ENCODE results near the gene NCOA5.

NCOA5 gene

DNA sequence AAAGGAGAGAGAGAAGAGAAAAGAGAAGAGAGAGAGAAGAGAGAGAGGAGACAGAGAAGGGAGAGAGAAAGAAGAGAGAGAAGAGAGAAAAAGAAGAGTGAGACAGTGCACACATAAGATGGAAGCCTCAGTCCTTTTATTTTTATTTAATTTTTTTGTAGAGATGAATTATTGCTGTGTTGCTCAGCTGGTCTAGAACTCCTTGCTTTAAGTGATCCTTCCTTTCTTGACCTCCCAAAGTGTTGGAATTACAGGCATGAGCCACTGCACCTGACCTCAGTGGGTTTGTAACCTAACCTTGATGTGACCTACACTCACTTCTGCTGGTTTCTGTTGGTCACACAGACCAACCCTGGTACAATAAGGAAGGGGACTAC lies 22.1 kb upstream of the NCOA5 start:
- Histone ChIP-seq H3K36me3 (ENCODE audit: control insufficient read depth, insufficient read depth, low read length) (no peaks in the 10 kb centered on the region), H4K5ac (ENCODE audit: low read length) (no peak overlapping the region), H3K18ac (ENCODE audit: low read length) (no peak overlapping the region), H3K4ac (ENCODE audit: low read depth, low read length) (no peak overlapping the region), H3K9ac (ENCODE audit: low read length) (no peak overlapping the region), H3K27ac (ENCODE audit: low read depth, low read length) (no peak overlapping the region), H3K4me2 (ENCODE audit: low read length) (no peak overlapping the region), H3K56ac (ENCODE audit: low read length) (no peak overlapping the region), H3K79me1 (ENCODE audit: low read length) (no peaks in the 10 kb centered on the region), H2AK5ac (ENCODE audit: low read length) (no peak overlapping the region), H4K8ac (ENCODE audit: low read depth, low read length) (no peak overlapping the region), H2BK120ac (ENCODE audit: low read depth, low read length) (no peak overlapping the region), H3K79me2 (ENCODE audit: control insufficient read depth, insufficient read depth, low read length) (no peaks in the 10 kb centered on the region), H3K4me1 (ENCODE audit: control insufficient read depth, low read depth, low read length) (no peaks in the 10 kb centered on the region), H2BK5ac (ENCODE audit: low read length) (no peak overlapping the region), H3K27me3 (ENCODE audit: insufficient read depth, low read length, poor library complexity) (peaks cover 1% of the 10 kb centered on the region), H3K4me3 (ENCODE audit: low read length) (no peak overlapping the region), H3K23ac (ENCODE audit: low read length) (no peak overlapping the region), H2BK15ac (replicated peaks; ENCODE audit: low read depth) (no peak overlapping the region)
- DNase-seq: no peak

DNA sequence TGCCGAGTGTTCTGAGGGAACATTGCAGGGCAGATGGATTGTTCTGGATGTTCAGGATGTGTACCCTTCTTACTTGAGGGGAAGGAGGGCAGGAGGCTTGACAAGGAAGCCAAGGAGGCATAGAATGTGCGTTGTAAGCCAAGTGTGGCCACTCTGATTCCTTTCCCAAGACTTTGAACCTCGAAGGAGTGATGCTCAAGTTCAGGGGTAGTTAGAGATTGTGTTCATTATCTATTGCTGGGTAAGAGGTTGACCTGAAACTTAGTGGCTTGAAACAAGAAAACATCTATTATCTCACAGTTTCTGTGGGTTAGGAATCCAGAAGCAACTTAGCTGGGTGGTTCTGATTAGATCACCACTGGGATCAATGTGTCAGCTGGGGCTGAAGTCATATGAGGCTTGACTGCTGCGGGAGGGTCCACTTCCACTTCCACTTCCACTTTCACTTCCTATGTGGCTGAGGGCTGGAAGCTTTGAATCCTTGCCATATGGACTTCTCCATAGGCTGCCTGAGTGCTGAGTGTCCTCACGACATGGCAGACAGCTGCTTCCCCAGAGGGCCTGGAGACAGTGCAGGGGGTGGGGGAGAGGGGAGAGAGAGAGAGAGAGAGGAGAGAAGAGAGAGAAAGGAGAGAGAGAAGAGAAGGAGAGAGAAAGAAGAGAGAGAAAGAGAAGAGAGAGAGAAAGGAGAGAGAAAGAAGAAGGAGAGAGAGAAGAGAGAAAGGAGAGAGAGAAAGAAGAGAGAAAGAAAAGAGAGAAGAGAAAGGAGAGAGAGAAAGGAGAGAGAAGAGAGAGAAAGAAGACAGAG lies 21.5 kb upstream of the NCOA5 start:
- Histone ChIP-seq H2BK5ac (ENCODE audit: low read length) (no peak overlapping the region), H3K36me3 (ENCODE audit: control insufficient read depth, insufficient read depth, low read length) (no peaks in the 10 kb centered on the region), H3K4me2 (ENCODE audit: low read length) (no peak overlapping the region), H3K9ac (ENCODE audit: low read length) (no peak overlapping the region), H3K18ac (ENCODE audit: low read length) (no peak overlapping the region), H3K79me2 (ENCODE audit: control insufficient read depth, insufficient read depth, low read length) (no peaks in the 10 kb centered on the region), H3K4me1 (ENCODE audit: control insufficient read depth, low read depth, low read length) (no peaks in the 10 kb centered on the region), H3K23ac (ENCODE audit: low read length) (no peak overlapping the region), H2BK15ac (replicated peaks; ENCODE audit: low read depth) (no peak overlapping the region), H4K5ac (ENCODE audit: low read length) (no peak overlapping the region), H3K27ac (ENCODE audit: low read depth, low read length) (no peak overlapping the region), H2BK120ac (ENCODE audit: low read depth, low read length) (no peak overlapping the region), H3K56ac (ENCODE audit: low read length) (no peak overlapping the region), H4K8ac (ENCODE audit: low read depth, low read length) (no peak overlapping the region), H3K79me1 (ENCODE audit: low read length) (no peaks in the 10 kb centered on the region), H3K27me3 (ENCODE audit: insufficient read depth, low read length, poor library complexity) (peaks cover 1% of the 10 kb centered on the region), H3K4ac (ENCODE audit: low read depth, low read length) (no peak overlapping the region), H3K4me3 (ENCODE audit: low read length) (no peak overlapping the region), H2AK5ac (ENCODE audit: low read length) (no peak overlapping the region)
- WGBS (ENCODE audit: extremely low coverage, insufficient coverage, low lambda C conversion rate): no CpG with 5 or more reads among the region's 5 CpGs
- no peak for DNase-seq

DNA sequence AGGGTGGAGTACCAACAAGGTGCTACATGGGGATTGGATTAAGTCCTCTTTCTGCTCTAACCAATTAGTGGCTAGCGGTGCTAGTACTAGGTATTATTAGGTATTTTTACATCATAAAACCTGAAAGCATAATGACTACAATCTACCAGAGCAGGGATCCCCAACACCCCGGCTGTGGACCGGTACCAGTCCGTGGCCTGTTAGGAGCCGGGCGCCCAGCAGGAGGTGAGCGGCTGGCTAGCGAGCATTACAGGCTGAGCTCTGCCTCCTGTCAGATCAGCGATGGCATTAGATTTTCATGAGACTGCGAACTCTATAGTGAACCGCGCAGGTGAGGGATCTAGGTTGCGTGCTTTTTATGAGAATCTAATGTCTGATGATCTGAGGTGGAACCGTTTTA lies 19.2 kb upstream of the NCOA5 start:
- Histone ChIP-seq H2BK5ac (ENCODE audit: low read length) (no peak overlapping the region), H2BK120ac (ENCODE audit: low read depth, low read length) (no peak overlapping the region), H3K27me3 (ENCODE audit: insufficient read depth, low read length, poor library complexity) (no peaks in the 10 kb centered on the region), H4K5ac (ENCODE audit: low read length) (no peak overlapping the region), H3K9ac (ENCODE audit: low read length) (no peak overlapping the region), H3K4ac (ENCODE audit: low read depth, low read length) (no peak overlapping the region), H3K79me1 (ENCODE audit: low read length) (no peaks in the 10 kb centered on the region), H3K4me3 (ENCODE audit: low read length) (no peak overlapping the region), H3K27ac (ENCODE audit: low read depth, low read length) (no peak overlapping the region), H3K56ac (ENCODE audit: low read length) (no peak overlapping the region), H3K79me2 (ENCODE audit: control insufficient read depth, insufficient read depth, low read length) (no peaks in the 10 kb centered on the region), H3K36me3 (ENCODE audit: control insufficient read depth, insufficient read depth, low read length) (no peaks in the 10 kb centered on the region), H3K18ac (ENCODE audit: low read length) (no peak overlapping the region), H3K4me2 (ENCODE audit: low read length) (no peak overlapping the region), H3K23ac (ENCODE audit: low read length) (no peak overlapping the region), H2BK15ac (replicated peaks; ENCODE audit: low read depth) (no peak overlapping the region), H3K4me1 (ENCODE audit: control insufficient read depth, low read depth, low read length) (no peaks in the 10 kb centered on the region), H4K8ac (ENCODE audit: low read depth, low read length) (no peak overlapping the region), H2AK5ac (ENCODE audit: low read length) (no peak overlapping the region)
- DNase-seq: no peak
- no CpG with 5 or more reads among the region's 14 CpGs for WGBS (ENCODE audit: extremely low coverage, insufficient coverage, low lambda C conversion rate)

DNA sequence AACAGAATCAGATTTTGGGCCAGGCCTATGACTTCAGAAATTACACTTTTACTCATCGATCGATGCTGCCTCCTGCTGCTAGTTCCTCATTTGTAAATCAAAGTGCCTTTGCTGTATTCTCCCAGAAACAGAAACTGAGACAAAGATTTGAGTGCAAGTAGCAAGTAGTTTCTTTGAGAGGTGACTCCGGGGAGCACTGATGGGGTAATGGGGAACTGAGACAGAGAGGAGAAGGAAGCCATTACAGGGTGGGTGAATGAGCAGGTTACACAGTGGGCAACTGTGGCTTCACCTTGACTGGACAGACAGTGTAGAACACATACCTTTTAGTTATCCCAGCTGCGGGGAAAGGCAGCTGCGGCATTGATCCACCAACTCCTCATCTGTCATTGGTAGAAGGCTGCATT lies 18.7 kb upstream of the NCOA5 start:
- Histone ChIP-seq H3K56ac (ENCODE audit: low read length) (no peak overlapping the region), H3K36me3 (ENCODE audit: control insufficient read depth, insufficient read depth, low read length) (no peaks in the 10 kb centered on the region), H2BK5ac (ENCODE audit: low read length) (no peak overlapping the region), H3K79me1 (ENCODE audit: low read length) (no peaks in the 10 kb centered on the region), H2AK5ac (ENCODE audit: low read length) (no peak overlapping the region), H3K79me2 (ENCODE audit: control insufficient read depth, insufficient read depth, low read length) (no peaks in the 10 kb centered on the region), H3K4ac (ENCODE audit: low read depth, low read length) (no peak overlapping the region), H3K4me2 (ENCODE audit: low read length) (no peak overlapping the region), H3K4me1 (ENCODE audit: control insufficient read depth, low read depth, low read length) (no peaks in the 10 kb centered on the region), H2BK120ac (ENCODE audit: low read depth, low read length) (no peak overlapping the region), H3K23ac (ENCODE audit: low read length) (no peak overlapping the region), H3K9ac (ENCODE audit: low read length) (no peak overlapping the region), H3K27ac (ENCODE audit: low read depth, low read length) (no peak overlapping the region), H3K18ac (ENCODE audit: low read length) (no peak overlapping the region), H3K4me3 (ENCODE audit: low read length) (no peak overlapping the region), H4K5ac (ENCODE audit: low read length) (no peak overlapping the region), H3K27me3 (ENCODE audit: insufficient read depth, low read length, poor library complexity) (no peaks in the 10 kb centered on the region), H4K8ac (ENCODE audit: low read depth, low read length) (no peak overlapping the region), H2BK15ac (replicated peaks; ENCODE audit: low read depth) (no peak overlapping the region)
- WGBS (ENCODE audit: extremely low coverage, insufficient coverage, low lambda C conversion rate): no CpG with 5 or more reads among the region's 5 CpGs
- no peak for DNase-seq

DNA sequence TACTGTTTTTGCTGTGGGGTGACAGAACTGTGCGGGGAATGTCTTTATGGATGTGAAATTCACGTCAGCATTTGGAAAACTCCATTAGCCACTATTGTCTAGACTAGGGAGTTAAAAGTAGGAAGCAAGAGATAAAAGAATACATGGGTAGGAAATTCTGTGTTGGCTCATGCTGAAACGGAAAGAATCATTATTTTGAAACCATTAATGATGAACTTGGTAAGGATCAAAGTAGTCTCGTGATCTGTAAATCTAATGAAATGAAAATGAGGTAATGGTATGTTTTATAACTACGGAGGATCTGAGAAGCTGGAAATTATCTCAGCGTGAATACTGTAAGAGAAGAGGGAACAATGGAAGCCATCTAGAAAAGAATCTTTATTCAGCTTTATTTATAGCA lies 17.3 kb upstream of the NCOA5 start:
- H3K4ac ChIP-seq (ENCODE audit: low read depth, low read length): no peak overlapping the region
- no peak overlapping the region for H3K4me3 ChIP-seq (ENCODE audit: low read length)
- H4K5ac ChIP-seq (ENCODE audit: low read length): no peak overlapping the region
- H3K27me3 ChIP-seq (ENCODE audit: insufficient read depth, low read length, poor library complexity): no peaks in the 10 kb centered on the region
- no peaks in the 10 kb centered on the region for H3K79me2 ChIP-seq (ENCODE audit: control insufficient read depth, insufficient read depth, low read length)
- H3K56ac ChIP-seq (ENCODE audit: low read length): no peak overlapping the region
- H4K8ac ChIP-seq (ENCODE audit: low read depth, low read length): no peak overlapping the region
- H3K4me2 ChIP-seq (ENCODE audit: low read length): no peak overlapping the region
- no peak overlapping the region for H3K23ac ChIP-seq (ENCODE audit: low read length)
- H2AK5ac ChIP-seq (ENCODE audit: low read length): no peak overlapping the region
- H3K79me1 ChIP-seq (ENCODE audit: low read length): no peaks in the 10 kb centered on the region
- H2BK120ac ChIP-seq (ENCODE audit: low read depth, low read length): no peak overlapping the region
- no peak overlapping the region for H3K18ac ChIP-seq (ENCODE audit: low read length)
- H3K36me3 ChIP-seq (ENCODE audit: control insufficient read depth, insufficient read depth, low read length): no peaks in the 10 kb centered on the region
- no peak overlapping the region for H2BK15ac ChIP-seq (replicated peaks; ENCODE audit: low read depth)
- no peak for DNase-seq
- no peak overlapping the region for H3K9ac ChIP-seq (ENCODE audit: low read length)
- no peak overlapping the region for H2BK5ac ChIP-seq (ENCODE audit: low read length)
- no peaks in the 10 kb centered on the region for H3K4me1 ChIP-seq (ENCODE audit: control insufficient read depth, low read depth, low read length)
- H3K27ac ChIP-seq (ENCODE audit: low read depth, low read length): no peak overlapping the region
- WGBS (ENCODE audit: extremely low coverage, insufficient coverage, low lambda C conversion rate): 100% methylated on average over 2 of the region's 6 CpGs

DNA sequence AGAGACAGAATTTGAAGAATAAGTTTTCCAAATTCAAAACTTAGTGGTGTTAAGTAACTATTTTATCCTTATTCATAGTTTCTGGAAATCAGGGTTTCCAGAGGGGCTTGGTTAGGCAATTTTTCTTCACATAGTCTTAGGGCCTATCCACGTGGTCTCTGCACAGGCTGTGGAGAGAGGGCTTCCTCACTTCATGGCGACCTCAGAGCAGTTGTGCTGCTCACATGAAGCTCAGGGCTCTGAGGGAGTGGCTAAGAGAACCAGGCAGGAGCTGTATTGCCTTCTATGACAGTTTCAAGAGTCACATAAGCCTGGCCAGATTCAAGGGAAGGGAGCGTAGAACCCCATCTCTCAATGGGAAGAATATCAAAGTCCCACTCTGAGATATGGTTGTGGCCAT lies 14.5 kb upstream of the NCOA5 start:
- no peak overlapping the region for H2AK5ac ChIP-seq (ENCODE audit: low read length)
- no CpG with 5 or more reads among the region's 3 CpGs for WGBS (ENCODE audit: extremely low coverage, insufficient coverage, low lambda C conversion rate)

More for the DNA sequence above, 14.5 kb upstream of the NCOA5 start:
- H3K56ac ChIP-seq (ENCODE audit: low read length): no peak overlapping the region
- no peak overlapping the region for H3K23ac ChIP-seq (ENCODE audit: low read length)
- H4K5ac ChIP-seq (ENCODE audit: low read length): no peak overlapping the region
- H3K18ac ChIP-seq (ENCODE audit: low read length): no peak overlapping the region
- no peak overlapping the region for H2BK120ac ChIP-seq (ENCODE audit: low read depth, low read length)
- no peak overlapping the region for H2BK5ac ChIP-seq (ENCODE audit: low read length)
- no peaks in the 10 kb centered on the region for H3K79me1 ChIP-seq (ENCODE audit: low read length)
- no peak overlapping the region for H3K27ac ChIP-seq (ENCODE audit: low read depth, low read length)
- H3K9ac ChIP-seq (ENCODE audit: low read length): no peak overlapping the region
- no peak overlapping the region for H3K4me3 ChIP-seq (ENCODE audit: low read length)
- DNase-seq: no peak
- H3K4me2 ChIP-seq (ENCODE audit: low read length): no peak overlapping the region
- H3K4me1 ChIP-seq (ENCODE audit: control insufficient read depth, low read depth, low read length): no peaks in the 10 kb centered on the region
- H4K8ac ChIP-seq (ENCODE audit: low read depth, low read length): no peak overlapping the region
- no peaks in the 10 kb centered on the region for H3K79me2 ChIP-seq (ENCODE audit: control insufficient read depth, insufficient read depth, low read length)
- no peaks in the 10 kb centered on the region for H3K27me3 ChIP-seq (ENCODE audit: insufficient read depth, low read length, poor library complexity)
- H2BK15ac ChIP-seq (replicated peaks; ENCODE audit: low read depth): no peak overlapping the region
- H3K36me3 ChIP-seq (ENCODE audit: control insufficient read depth, insufficient read depth, low read length): no peaks in the 10 kb centered on the region
- no peak overlapping the region for H3K4ac ChIP-seq (ENCODE audit: low read depth, low read length)
